ENCODE measurements around the gene NPVF. TPM values are rescaled to one million over a fixed set of nuclear protein-coding genes. Genes with fewer than 3 reads are reported as not detected.

NPVF gene
- polyA plus RNA-seq, 3 donors: not detected

DNA sequence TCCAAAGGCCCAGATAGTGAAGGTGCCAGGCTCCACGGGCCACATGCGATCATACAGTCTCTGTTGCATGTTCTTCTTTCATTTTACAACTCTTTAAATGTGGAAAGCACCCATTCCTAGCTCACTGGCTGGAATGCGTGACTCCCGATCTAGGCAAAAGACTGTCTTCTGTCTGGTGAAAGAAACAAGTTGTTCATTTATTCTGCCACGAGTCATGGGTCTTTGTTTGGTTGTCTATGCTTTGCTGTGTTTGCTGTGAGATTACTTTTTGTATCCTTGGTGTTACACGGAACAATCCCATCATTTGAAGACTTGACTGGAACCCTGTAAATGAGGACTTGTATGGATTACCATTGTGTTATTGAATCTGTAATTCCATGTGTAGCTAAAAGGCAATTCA lies 41.9 kb downstream of the NPVF start:
- no peaks in the 10 kb centered on the region for H3K79me2 ChIP-seq (ENCODE audit: insufficient read depth, low read length)
- peaks cover 1% of the 10 kb centered on the region for H3K4me1 Mint-ChIP-seq
- H3K4me1 ChIP-seq (ENCODE audit: control insufficient read depth in 1 of 2, insufficient read depth in 2 of 2, low read length in 2 of 2): no peaks in the 10 kb centered on the region
- peaks cover 0 to 8% (median 0%) of the 10 kb centered on the region in 7 donors for H3K9me3 Mint-ChIP-seq
- H4K20me1 ChIP-seq (ENCODE audit: insufficient read depth, low read length): no peaks in the 10 kb centered on the region
- H3K4me3 ChIP-seq (replicated peaks in 1 of 3; ENCODE audit: low read depth in 2 of 3, low read length in 3 of 3): no peak overlapping the region
- H3K9ac ChIP-seq (ENCODE audit: insufficient read depth, low read length, poor library complexity, severe bottlenecking): no peak overlapping the region
- H2AFZ ChIP-seq (ENCODE audit: insufficient read depth, low read depth, low read length, poor library complexity, severe bottlenecking): no peak overlapping the region
- 90% methylated on average over 5 of the region's 6 CpGs for WGBS (ENCODE audit: insufficient coverage)
- no peak overlapping the region for H3K27ac ChIP-seq (ENCODE audit: low read depth in 1 of 2, low read length in 2 of 2)
- H3K27ac Mint-ChIP-seq: no peak overlapping the region
- no peak for DNase-seq
- H3K27me3 Mint-ChIP-seq (ENCODE audit: low read depth in 3 of 3): peaks cover 6 to 20% (median 9%) of the 10 kb centered on the region in 3 donors
- H3K36me3 Mint-ChIP-seq: no peaks in the 10 kb centered on the region
- H3K36me3 ChIP-seq (replicated peaks in 1 of 2; ENCODE audit: control insufficient read depth in 1 of 2, insufficient read depth in 2 of 2, low read length in 2 of 2): no peaks in the 10 kb centered on the region
- H3K9me3 ChIP-seq (replicated peaks in 1 of 2; ENCODE audit: control insufficient read depth in 1 of 2, insufficient read depth in 1 of 2, low read length in 2 of 2): no peaks in the 10 kb centered on the region
- TF ChIP-seq, protein P1, sequence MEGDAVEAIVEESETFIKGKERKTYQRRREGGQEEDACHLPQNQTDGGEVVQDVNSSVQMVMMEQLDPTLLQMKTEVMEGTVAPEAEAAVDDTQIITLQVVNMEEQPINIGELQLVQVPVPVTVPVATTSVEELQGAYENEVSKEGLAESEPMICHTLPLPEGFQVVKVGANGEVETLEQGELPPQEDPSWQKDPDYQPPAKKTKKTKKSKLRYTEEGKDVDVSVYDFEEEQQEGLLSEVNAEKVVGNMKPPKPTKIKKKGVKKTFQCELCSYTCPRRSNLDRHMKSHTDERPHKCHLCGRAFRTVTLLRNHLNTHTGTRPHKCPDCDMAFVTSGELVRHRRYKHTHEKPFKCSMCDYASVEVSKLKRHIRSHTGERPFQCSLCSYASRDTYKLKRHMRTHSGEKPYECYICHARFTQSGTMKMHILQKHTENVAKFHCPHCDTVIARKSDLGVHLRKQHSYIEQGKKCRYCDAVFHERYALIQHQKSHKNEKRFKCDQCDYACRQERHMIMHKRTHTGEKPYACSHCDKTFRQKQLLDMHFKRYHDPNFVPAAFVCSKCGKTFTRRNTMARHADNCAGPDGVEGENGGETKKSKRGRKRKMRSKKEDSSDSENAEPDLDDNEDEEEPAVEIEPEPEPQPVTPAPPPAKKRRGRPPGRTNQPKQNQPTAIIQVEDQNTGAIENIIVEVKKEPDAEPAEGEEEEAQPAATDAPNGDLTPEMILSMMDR (IDR thresholded peaks at IDR 0.05): no peak
- intact Hi-C loops (cut with micrococcal nuclease): no loop called here
- H3K4me3 Mint-ChIP-seq: no peak overlapping the region
- H3K4me2 ChIP-seq (replicated peaks; ENCODE audit: extremely low read depth, low read length, poor library complexity, severe bottlenecking): no peak overlapping the region
- no peaks in the 10 kb centered on the region for H3K27me3 ChIP-seq (ENCODE audit: control insufficient read depth in 2 of 2, insufficient read depth in 2 of 2, low read length in 2 of 2)

DNA sequence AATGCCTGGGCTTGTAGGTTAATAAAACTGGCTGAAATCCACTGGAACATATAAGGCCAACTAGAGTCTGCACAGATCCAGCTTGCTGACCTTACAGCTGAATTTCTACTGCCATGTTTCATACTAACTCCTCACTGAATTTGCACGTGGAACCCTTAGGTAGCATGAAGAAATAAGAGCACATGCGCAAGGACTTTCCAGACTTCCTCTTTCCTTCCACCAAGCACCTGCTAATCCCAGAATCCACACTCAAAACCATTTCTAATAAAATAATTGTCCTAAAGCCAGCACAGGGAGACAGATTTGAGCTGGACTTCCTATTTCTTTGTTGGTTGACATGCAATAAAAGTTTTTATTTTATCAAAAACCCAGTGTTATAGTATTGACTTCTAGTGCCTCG lies 46.8 kb downstream of the NPVF start:
- peaks cover 13 to 15% of the 10 kb centered on the region in 2 donors for H3K4me1 ChIP-seq (ENCODE audit: control insufficient read depth in 1 of 2, insufficient read depth in 2 of 2, low read length in 2 of 2)
- no peak overlapping the region for H3K4me2 ChIP-seq (replicated peaks; ENCODE audit: extremely low read depth, low read length, poor library complexity, severe bottlenecking)
- WGBS (ENCODE audit: insufficient coverage): 14% methylated on average over 1 of the region's 3 CpGs
- H3K27ac ChIP-seq (ENCODE audit: low read depth in 1 of 2, low read length in 2 of 2): no peak overlapping the region
- intact Hi-C loops (cut with micrococcal nuclease): loop anchor here in 1 of 2 donors (2.0 kb wide), 1 partner anchor 57 kb away; the partner anchor contains the start of gene CYCS
- H4K20me1 ChIP-seq (ENCODE audit: insufficient read depth, low read length): no peaks in the 10 kb centered on the region
- H3K9me3 ChIP-seq (replicated peaks in 1 of 2; ENCODE audit: control insufficient read depth in 1 of 2, insufficient read depth in 1 of 2, low read length in 2 of 2): no peaks in the 10 kb centered on the region
- H3K36me3 Mint-ChIP-seq: peaks cover 9 to 12% of the 10 kb centered on the region in 2 donors
- peaks cover 20% of the 10 kb centered on the region for H3K4me1 Mint-ChIP-seq
- H3K4me3 Mint-ChIP-seq: no peak overlapping the region
- TF ChIP-seq, protein P1 (IDR thresholded peaks at IDR 0.05): no peak
- no peaks in the 10 kb centered on the region for H3K79me2 ChIP-seq (ENCODE audit: insufficient read depth, low read length)
- H3K27me3 Mint-ChIP-seq (ENCODE audit: low read depth in 3 of 3): peaks cover 8 to 14% (median 9%) of the 10 kb centered on the region in 3 donors
- H3K27me3 ChIP-seq (ENCODE audit: control insufficient read depth in 2 of 2, insufficient read depth in 2 of 2, low read length in 2 of 2): no peaks in the 10 kb centered on the region
- DNase-seq: peak in 2 of 3 donors; percentile 5 to 59
- no peak overlapping the region for H3K27ac Mint-ChIP-seq
- H3K9me3 Mint-ChIP-seq: peaks cover 0 to 3% (median 0%) of the 10 kb centered on the region in 7 donors
- peak overlapping the region; percentile 87 for H2AFZ ChIP-seq (ENCODE audit: insufficient read depth, low read depth, low read length, poor library complexity, severe bottlenecking)
- H3K9ac ChIP-seq (ENCODE audit: insufficient read depth, low read length, poor library complexity, severe bottlenecking): no peak overlapping the region
- no peak overlapping the region for H3K4me3 ChIP-seq (replicated peaks in 1 of 3; ENCODE audit: low read depth in 2 of 3, low read length in 3 of 3)
- H3K36me3 ChIP-seq (replicated peaks in 1 of 2; ENCODE audit: control insufficient read depth in 1 of 2, insufficient read depth in 2 of 2, low read length in 2 of 2): no peaks in the 10 kb centered on the region

Data from CD14-positive monocyte (primary cell).